HG03103 (cell line): ENCODE results near the gene FAF2.

Experiments used
- ATAC-seq: cut with Tn5 transposase; IDR thresholded peaks from one replicate; pipeline ENCODE4 v1.9.1; 2021; ENCODE audit warnings: low read depth; ENCODE audit not compliant: unreplicated experiment

Gene FAF2

GRCh38 chr5:176529116-176529740, 81.0 kb downstream of the FAF2 start:
- ATAC-seq, result no peak

GRCh38 chr5:176529741-176530141, 81.6 kb downstream of the FAF2 start:
- no peak for ATAC-seq

GRCh38 chr5:176530393-176530982, 82.3 kb downstream of the FAF2 start:
- no peak for ATAC-seq

GRCh38 chr5:176530983-176531901, 83.1 kb downstream of the FAF2 start:
- no peak for ATAC-seq

- no peak for ATAC-seq
These were observed 83.8 kb downstream of the FAF2 start for GRCh38 chr5:176531902-176532493.

GRCh38 chr5:176532795-176533194, 84.6 kb downstream of the FAF2 start:
- no peak for ATAC-seq

GRCh38 chr5:176533390-176533789, 85.2 kb downstream of the FAF2 start:
- ATAC-seq, result no peak

GRCh38 chr5:176533894-176534611, 85.9 kb downstream of the FAF2 start:
- no peak for ATAC-seq

- no peak for ATAC-seq
These were observed 86.5 kb downstream of the FAF2 start for GRCh38 chr5:176534640-176535039.

- no peak for ATAC-seq
These were observed 87.0 kb downstream of the FAF2 start for GRCh38 chr5:176535101-176535663.

- ATAC-seq, result no peak
These were observed 87.5 kb downstream of the FAF2 start for GRCh38 chr5:176535664-176536131.

GRCh38 chr5:176536132-176536901, 88.1 kb downstream of the FAF2 start:
- no peak for ATAC-seq

GRCh38 chr5:176536902-176537553, 88.8 kb downstream of the FAF2 start, which contains the start of gene RNF44:
TSS of gene RNF44 (minus strand) at chr5:176537402. CDS start at chr5:176532472, 4,930 bp downstream.
- ATAC-seq, result peak; percentile 40

GRCh38 chr5:176537554-176538229, 89.5 kb downstream of the FAF2 start:
- ATAC-seq, result peak; percentile 55

- ATAC-seq, result no peak
These were observed 90.2 kb downstream of the FAF2 start for GRCh38 chr5:176538230-176538988.

GRCh38 chr5:176538989-176539384, 90.8 kb downstream of the FAF2 start:
- ATAC-seq, result no peak

- ATAC-seq, result no peak
These were observed 92.3 kb downstream of the FAF2 start for GRCh38 chr5:176540476-176540899.
